ENCODE data around the gene HOXC13. TPM values are rescaled to one million over a fixed set of nuclear protein-coding genes. Genes with fewer than 3 reads are reported as not detected.

Gene HOXC13
- total RNA-seq, 4 donors from 2014 or later = not detected

DNA sequence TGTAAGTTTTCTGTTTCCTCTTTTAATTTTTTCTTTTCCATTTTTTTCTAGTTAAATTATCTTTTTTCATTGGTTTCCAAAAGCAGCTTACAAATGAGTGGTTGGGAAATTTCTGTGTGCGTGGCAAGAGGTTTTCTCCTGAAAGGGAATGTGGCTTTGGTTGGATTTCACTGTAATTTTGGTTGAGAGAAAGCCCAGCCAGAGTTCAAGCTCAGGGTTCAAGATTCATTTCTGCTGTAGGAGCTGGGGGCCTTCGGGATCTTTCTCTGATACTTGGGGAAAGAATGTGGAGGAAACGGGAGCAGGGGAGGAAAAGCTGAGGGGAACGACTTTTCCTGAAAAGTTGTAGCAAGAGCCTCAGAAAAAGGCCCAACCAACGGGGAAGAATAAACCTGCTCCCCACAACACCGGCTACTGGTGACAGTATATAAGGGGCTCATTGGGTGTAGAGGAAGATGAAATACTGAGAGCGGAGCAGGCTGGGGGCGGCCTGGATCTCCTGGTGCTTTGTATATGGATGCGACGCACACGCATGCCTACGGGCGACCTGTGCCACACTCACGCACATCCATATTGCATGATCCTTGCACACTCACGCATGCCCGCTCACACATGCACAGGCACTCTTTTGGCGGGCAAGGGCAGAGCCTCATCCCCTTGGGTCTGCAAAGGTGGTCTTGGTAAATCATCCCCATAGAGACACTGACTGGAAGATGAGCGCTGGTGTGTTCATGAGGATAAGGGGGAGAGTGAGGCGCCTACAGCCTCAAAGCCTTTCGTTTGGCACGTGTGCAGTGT is 48.3 kb downstream of the HOXC13 start:
- no peak overlapping the region for H3K27ac ChIP-seq
- peaks cover 0 to 37% (median 10%) of the 10 kb centered on the region in 4 donors for H3K4me1 ChIP-seq
- H3K4me3 ChIP-seq = peak overlapping the region in 1 of 4 donors; percentile 46
- H3K9me3 ChIP-seq = peaks cover 0 to 11% (median 0%) of the 10 kb centered on the region in 4 donors
- TF ChIP-seq, protein P1, sequence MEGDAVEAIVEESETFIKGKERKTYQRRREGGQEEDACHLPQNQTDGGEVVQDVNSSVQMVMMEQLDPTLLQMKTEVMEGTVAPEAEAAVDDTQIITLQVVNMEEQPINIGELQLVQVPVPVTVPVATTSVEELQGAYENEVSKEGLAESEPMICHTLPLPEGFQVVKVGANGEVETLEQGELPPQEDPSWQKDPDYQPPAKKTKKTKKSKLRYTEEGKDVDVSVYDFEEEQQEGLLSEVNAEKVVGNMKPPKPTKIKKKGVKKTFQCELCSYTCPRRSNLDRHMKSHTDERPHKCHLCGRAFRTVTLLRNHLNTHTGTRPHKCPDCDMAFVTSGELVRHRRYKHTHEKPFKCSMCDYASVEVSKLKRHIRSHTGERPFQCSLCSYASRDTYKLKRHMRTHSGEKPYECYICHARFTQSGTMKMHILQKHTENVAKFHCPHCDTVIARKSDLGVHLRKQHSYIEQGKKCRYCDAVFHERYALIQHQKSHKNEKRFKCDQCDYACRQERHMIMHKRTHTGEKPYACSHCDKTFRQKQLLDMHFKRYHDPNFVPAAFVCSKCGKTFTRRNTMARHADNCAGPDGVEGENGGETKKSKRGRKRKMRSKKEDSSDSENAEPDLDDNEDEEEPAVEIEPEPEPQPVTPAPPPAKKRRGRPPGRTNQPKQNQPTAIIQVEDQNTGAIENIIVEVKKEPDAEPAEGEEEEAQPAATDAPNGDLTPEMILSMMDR (IDR thresholded peaks at IDR 0.05) = no peak
- TF ChIP-seq POLR2A (IDR thresholded peaks at IDR 0.05) = no peak
- H3K36me3 ChIP-seq = no peaks in the 10 kb centered on the region
- no peak for DNase-seq
- H3K27me3 ChIP-seq = peaks cover 0 to 64% of the 10 kb centered on the region in 2 donors

DNA sequence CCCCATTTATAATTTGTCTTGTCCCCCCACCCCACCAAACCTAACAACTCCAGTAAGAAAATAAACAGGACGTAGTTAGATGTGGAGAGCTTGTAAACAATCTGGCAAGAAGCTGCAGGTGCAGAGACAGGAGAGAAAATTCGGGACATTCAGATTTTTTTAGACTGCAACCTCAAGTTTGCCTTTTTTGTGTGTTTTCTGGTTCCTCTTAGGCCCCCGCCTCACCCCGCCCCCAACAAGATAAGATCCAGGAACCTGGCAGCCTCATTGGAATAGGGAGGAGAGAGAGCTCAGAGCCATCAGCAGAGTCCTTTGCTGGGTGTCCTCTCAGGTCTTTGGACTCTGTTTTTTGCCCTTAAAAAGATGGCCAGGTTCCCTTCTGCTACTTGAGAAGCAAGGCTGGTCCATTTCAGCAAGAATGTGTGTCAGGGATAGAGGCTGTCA is 49.2 kb downstream of the HOXC13 start:
- Histone ChIP-seq H3K27ac (no peak overlapping the region), H3K4me1 (peaks cover 0 to 37% (median 10%) of the 10 kb centered on the region in 4 donors), H3K4me3 (no peak overlapping the region), H3K27me3 (peaks cover 0 to 59% of the 10 kb centered on the region in 2 donors), H3K36me3 (no peaks in the 10 kb centered on the region), H3K9me3 (peaks cover 0 to 11% (median 0%) of the 10 kb centered on the region in 4 donors)
- TF ChIP-seq, protein P1 (IDR thresholded peaks at IDR 0.05) = no peak
- TF ChIP-seq POLR2A (IDR thresholded peaks at IDR 0.05) = no peak
- DNase-seq = no peak

DNA sequence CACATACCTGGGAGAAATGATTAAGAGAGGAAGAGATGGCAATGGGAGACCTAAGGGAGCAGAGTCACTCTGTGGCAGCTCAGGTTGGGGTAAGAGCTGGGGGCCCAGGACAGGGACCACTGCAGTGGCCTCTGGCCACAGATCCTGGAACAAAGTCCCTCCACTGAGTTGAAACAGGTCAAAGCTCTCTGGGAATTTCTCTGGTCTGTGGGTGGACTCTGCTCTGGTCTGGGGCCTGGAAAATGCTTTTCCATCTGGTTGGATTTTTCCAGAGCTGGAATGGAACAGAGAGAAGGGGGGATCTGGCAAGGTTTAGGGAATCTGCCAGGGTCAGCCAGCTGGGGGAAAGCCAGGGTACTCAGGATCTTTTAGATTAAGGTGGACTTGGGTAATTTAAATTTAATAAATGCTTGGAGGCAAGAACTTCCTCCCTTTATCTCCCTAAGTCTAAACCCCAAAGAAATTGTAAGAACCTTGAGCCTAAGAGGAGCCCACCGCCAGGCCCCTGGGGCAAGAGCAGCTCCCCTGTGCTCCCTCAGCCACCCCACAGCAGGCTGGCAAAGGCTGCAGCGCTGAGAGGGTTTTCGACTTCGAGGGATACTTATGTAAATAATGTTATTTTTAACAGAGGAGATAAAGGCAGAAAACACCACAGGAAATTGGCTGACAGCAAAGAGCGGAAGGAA is 50.1 kb downstream of the HOXC13 start:
- Histone ChIP-seq H3K27ac (no peak overlapping the region), H3K9me3 (peaks cover 0 to 11% (median 0%) of the 10 kb centered on the region in 4 donors), H3K36me3 (no peaks in the 10 kb centered on the region), H3K4me3 (no peak overlapping the region), H3K4me1 (peaks cover 0 to 37% (median 10%) of the 10 kb centered on the region in 4 donors), H3K27me3 (peaks cover 0 to 57% of the 10 kb centered on the region in 2 donors)
- TF ChIP-seq, protein P1 (IDR thresholded peaks at IDR 0.05) = no peak
- TF ChIP-seq POLR2A (IDR thresholded peaks at IDR 0.05) = no peak
- DNase-seq = no peak

DNA sequence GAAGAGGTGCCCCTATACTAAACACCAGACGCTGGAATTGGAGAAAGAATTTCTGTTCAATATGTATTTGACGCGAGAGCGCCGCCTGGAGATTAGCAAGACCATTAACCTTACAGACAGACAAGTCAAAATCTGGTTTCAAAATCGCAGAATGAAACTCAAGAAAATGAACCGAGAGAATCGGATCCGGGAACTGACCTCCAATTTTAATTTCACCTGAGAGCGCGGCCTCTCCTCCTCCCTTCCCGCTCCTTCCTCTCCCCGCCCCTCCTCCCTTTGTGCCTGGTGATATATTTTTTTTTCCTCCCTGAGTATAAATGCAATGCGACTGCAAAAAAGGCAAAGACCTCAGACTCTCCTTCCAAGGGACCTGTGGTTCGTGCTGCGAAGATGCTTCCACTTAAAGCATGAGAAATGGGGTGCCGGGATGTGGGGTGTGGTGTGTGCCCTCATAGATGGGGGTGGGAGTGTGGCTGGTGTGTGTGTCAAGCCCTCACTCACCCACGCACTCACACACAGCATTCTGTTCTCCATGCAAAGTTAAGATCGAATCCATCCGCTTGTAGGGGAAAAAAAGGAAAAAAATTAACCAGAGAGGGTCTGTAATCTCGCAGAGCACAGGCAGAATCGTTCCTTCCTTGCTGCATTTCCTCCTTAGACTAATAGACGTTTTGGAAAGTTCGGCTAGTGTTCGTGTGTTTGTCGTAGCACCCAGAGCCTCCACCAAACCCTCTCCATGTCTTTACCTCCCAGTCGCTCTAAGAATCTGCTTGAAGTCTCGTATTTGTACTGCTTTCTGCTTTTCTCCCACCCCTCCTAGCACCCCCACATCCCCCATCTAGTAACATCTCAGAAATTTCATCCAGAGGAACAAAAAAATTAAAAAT is 50.8 kb downstream of the HOXC13 start:
- no peak for DNase-seq
- Histone ChIP-seq H3K4me1 (peaks cover 0 to 43% (median 13%) of the 10 kb centered on the region in 4 donors), H3K36me3 (no peaks in the 10 kb centered on the region), H3K27ac (no peak overlapping the region), H3K4me3 (peak overlapping the region in 1 of 4 donors; percentile 14), H3K27me3 (peaks cover 0 to 60% of the 10 kb centered on the region in 2 donors), H3K9me3 (peaks cover 0 to 10% (median 0%) of the 10 kb centered on the region in 4 donors)
- TF ChIP-seq, protein P1 (IDR thresholded peaks at IDR 0.05) = peak in 4 of 6 experiments; percentile 19 to 62 (median 50)
- TF ChIP-seq POLR2A (IDR thresholded peaks at IDR 0.05) = no peak
